SH-SY5Y (cell line): ENCODE measurements around the gene LSAMP.

Source experiments
- GATA2 ChIP-seq: IDR thresholded peaks from 2 replicates; pipeline ENCODE4 v1.6.1; 2011; ENCODE audit warnings: mild to moderate bottlenecking, low read depth, low read length
- GATA3 ChIP-seq: IDR thresholded peaks from 2 replicates; pipeline ENCODE4 v1.6.1; 2011; ENCODE audit warnings: low read depth, mild to moderate bottlenecking, low read length, moderate library complexity

DNA sequence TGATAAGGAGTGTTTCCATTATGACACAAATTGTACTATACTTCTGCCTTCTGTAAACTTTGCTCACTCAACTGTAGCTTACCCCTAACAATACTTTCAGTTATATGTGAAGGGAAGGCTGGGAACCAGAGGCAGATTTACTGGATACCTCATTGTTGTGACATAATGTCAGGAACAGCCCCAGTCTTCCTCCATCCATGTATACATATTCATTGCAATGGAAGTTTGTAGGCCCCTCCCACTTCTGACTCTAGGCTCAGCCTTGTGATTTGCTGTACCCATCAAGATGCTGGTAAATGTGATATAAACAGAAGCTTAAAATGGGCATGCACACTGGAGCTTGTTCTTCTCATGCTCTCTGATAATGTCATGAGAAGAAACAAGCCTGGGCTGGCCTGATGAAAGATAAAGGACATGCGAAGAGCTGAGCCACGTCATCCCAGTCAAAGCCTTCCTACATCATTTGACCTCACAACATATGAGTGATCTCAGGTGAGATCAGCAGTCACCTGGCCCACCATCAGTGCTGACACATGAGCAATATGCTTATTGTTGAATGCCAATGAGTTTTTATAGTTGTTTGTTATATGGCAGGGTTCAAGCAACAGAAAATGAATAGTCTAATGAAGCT, 554.2 kb downstream of the LSAMP start:
- TF ChIP-seq GATA2 (no peak), GATA3 (no peak)
